Panc1 (cell line): ENCODE measurements around the gene MGMT. TPM values are rescaled to one million over a fixed set of nuclear protein-coding genes. Genes with fewer than 3 reads are reported as not detected.

Source experiments
- ATAC-seq: fragments of 200-7000 bp; cut with Tn5 transposase; 2 replicates; pipeline ENCODE4 v1.9.1; 2020; ENCODE audit warnings: mild to moderate bottlenecking, moderate library complexity
- BruUV-seq: library from RNA; stranded (reverse); fragments of 400-500 nt; replicated peaks from 2 replicates; lab custom pipeline; 2021; lab: Mats Ljungman, UMichigan
- CTCF ChIA-PET: fragments of 300-600 bp; sonication (Branson Sonifier 250); formaldehyde crosslinking; loops from one replicate; lab custom pipeline; 2022; ENCODE audit warnings: antibody characterized with exemption; lab: Charles Lee
- POLR2A ChIA-PET: fragments of 300-600 bp; sonication (Branson Sonifier 250); formaldehyde crosslinking; loops from one replicate; lab custom pipeline; 2022; ENCODE audit warnings: antibody characterized with exemption; lab: Charles Lee
- DNase-seq: peaks from one replicate; pipeline ENCODE4 v3.0.0-alpha.2; 2010; ENCODE audit warnings: low read depth, low spot score
- H3K27ac ChIP-seq: 2 replicates; pipeline ENCODE4 v1.5.1; 2011; ENCODE audit warnings: mild to moderate bottlenecking, low read length, inconsistent platforms
- H3K27me3 ChIP-seq: fragments of 200-500 bp; sonication (Bioruptor generic); 2 replicates; pipeline ENCODE4 v1.6.0; 2014; ENCODE audit warnings: low read length, inconsistent platforms; ENCODE audit not compliant: control insufficient read depth, insufficient read depth
- H3K36me3 ChIP-seq: fragments of 200-500 bp; sonication (Bioruptor generic); 2 replicates; pipeline ENCODE4 v1.5.1; 2014; ENCODE audit warnings: inconsistent platforms, mild to moderate bottlenecking, low read length, moderate library complexity; ENCODE audit not compliant: control insufficient read depth, insufficient read depth
- H3K4me1 ChIP-seq: 2 replicates; pipeline ENCODE4 v1.5.1; 2011; ENCODE audit warnings: inconsistent platforms, mild to moderate bottlenecking, low read length, moderate library complexity; ENCODE audit not compliant: control insufficient read depth, insufficient read depth
- H3K4me3 ChIP-seq, 2 experiments: 2 replicates each; pipeline ENCODE4 v1.5.1; 2011 to 2012; ENCODE audit warnings: low read depth in 2 of 2, low read length in 2 of 2, mild to moderate bottlenecking in 2 of 2, inconsistent platforms in 1 of 2, moderate library complexity in 1 of 2
- H3K9me3 ChIP-seq: fragments of 200-500 bp; sonication (Bioruptor generic); 2 replicates; pipeline ENCODE4 v1.5.1; 2014; ENCODE audit warnings: low read depth, mild to moderate bottlenecking, inconsistent platforms, low read length, moderate library complexity; ENCODE audit not compliant: control insufficient read depth, insufficient read depth
- CTCF ChIP-seq: fragments of 450-650 bp; IDR thresholded peaks from 2 replicates; pipeline ENCODE4 v1.5.1; 2017; ENCODE audit warnings: mild to moderate bottlenecking
- POLR2AphosphoS5 ChIP-seq: IDR thresholded peaks from 2 replicates; pipeline ENCODE4 v1.6.1; 2012; ENCODE audit warnings: mild to moderate bottlenecking, low read depth, low read length, moderate library complexity
- REST ChIP-seq, 2 experiments: IDR thresholded peaks; 2 replicates each; pipeline ENCODE4 v1.6.1; 2011 to 2012; ENCODE audit warnings: low read depth in 2 of 2, control low read depth in 1 of 2, low read length in 1 of 2, mild to moderate bottlenecking in 1 of 2, moderate library complexity in 1 of 2; ENCODE audit not compliant: insufficient read depth in 1 of 2
- SIN3A ChIP-seq: IDR thresholded peaks from 2 replicates; pipeline ENCODE4 v1.6.1; 2012; ENCODE audit warnings: low read depth, mild to moderate bottlenecking, low read length, moderate library complexity, borderline replicate concordance; ENCODE audit not compliant: insufficient read depth
- TCF7L2 ChIP-seq: IDR thresholded peaks from 2 replicates; pipeline ENCODE4 v1.6.1; 2011; ENCODE audit warnings: mild to moderate bottlenecking, low read depth, low read length, inconsistent platforms
- in situ Hi-C: cut with HindIII; loops from 2 replicates; pipeline ENCODE4 v1.10.0; 2016; ENCODE audit warnings: low sequenced_read_pairs, low pct_unique_long_range_greater_than_20kb
- intact Hi-C: fragments of 100-400 bp; cut with micrococcal nuclease; formaldehyde crosslinking; loops from one replicate; pipeline ENCODE4 v1.10.0; 2022; ENCODE audit not compliant: unreplicated experiment
- total RNA-seq: library from RNA; stranded (reverse); gene quantifications from one replicate; pipeline ENCODE4 v1.2.1, GENCODE V29; 2021; ENCODE audit not compliant: unreplicated experiment

Gene MGMT
- total RNA-seq, 1 experiment from 2014 or later: 27.3 TPM

GRCh38 chr10:129655007-129655678, 188.1 kb downstream of the MGMT start:
- Histone ChIP-seq H3K4me1 (no peaks in the 10 kb centered on the region), H3K27ac (no peak overlapping the region), H3K9me3 (no peaks in the 10 kb centered on the region), H3K36me3 (no peaks in the 10 kb centered on the region), H3K4me3 (no peak overlapping the region), H3K27me3 (no peaks in the 10 kb centered on the region)
- POLR2A ChIA-PET: no interaction called here
- intact Hi-C loops: no loop called here
- ATAC-seq: no peak
- no peak for TF ChIP-seq TCF7L2
- no peak for TF ChIP-seq REST (IDR thresholded peaks at IDR 0.05; ENCODE audit: insufficient read depth in 1 of 2, low read depth in 2 of 2, low read length in 1 of 2)
- no peak for TF ChIP-seq POLR2AphosphoS5
- TF ChIP-seq CTCF: no peak
- TF ChIP-seq SIN3A: no peak
- no TSS peak for BruUV-seq
- CTCF ChIA-PET: no interaction called here
- in situ Hi-C loops: no loop called here
- DNase-seq: no peak

- DNase-seq (no peak), ATAC-seq (no peak)
- in situ Hi-C loops: no loop called here
- Histone ChIP-seq H3K36me3 (no peaks in the 10 kb centered on the region), H3K9me3 (no peaks in the 10 kb centered on the region), H3K4me1 (no peaks in the 10 kb centered on the region), H3K27ac (no peak overlapping the region), H3K4me3 (no peak overlapping the region), H3K27me3 (no peaks in the 10 kb centered on the region)
- TF ChIP-seq CTCF (no peak), POLR2AphosphoS5 (no peak), SIN3A (no peak), REST (IDR thresholded peaks at IDR 0.05; ENCODE audit: insufficient read depth in 1 of 2, low read depth in 2 of 2, low read length in 1 of 2) (no peak), TCF7L2 (no peak)
- CTCF ChIA-PET: no interaction called here
- POLR2A ChIA-PET: no interaction called here
- BruUV-seq: no TSS peak
- intact Hi-C loops: no loop called here
Measured at GRCh38 chr10:129655679-129656031, 188.6 kb downstream of the MGMT start.
